ENCODE results near the gene DAZAP1.

- TF ChIP-seq SP1 (IDR thresholded peaks at IDR 0.05), result no peak
- TF ChIP-seq CTBP1 (IDR thresholded peaks at IDR 0.05; ENCODE audit: borderline replicate concordance), result no peak
- TF ChIP-seq ARNT (IDR thresholded peaks at IDR 0.05), result no peak
- no peak for TF ChIP-seq FOXA1 (IDR thresholded peaks at IDR 0.05)
- no peak for TF ChIP-seq BHLHE40 (IDR thresholded peaks at IDR 0.05; ENCODE audit: borderline replicate concordance)
- TF ChIP-seq ZNF384 (IDR thresholded peaks at IDR 0.05), result no peak
- TF ChIP-seq TARDBP (IDR thresholded peaks at IDR 0.05), result no peak
- TF ChIP-seq FOXK2 (IDR thresholded peaks at IDR 0.05), result no peak
- no peak for TF ChIP-seq PKNOX1 (IDR thresholded peaks at IDR 0.05)
- TF ChIP-seq ELF4 (IDR thresholded peaks at IDR 0.05), result no peak
- no peak for TF ChIP-seq SUZ12 (IDR thresholded peaks at IDR 0.05)
- no peak for TF ChIP-seq NFRKB (IDR thresholded peaks at IDR 0.05)
- no peak for TF ChIP-seq FOXM1 (IDR thresholded peaks at IDR 0.05; ENCODE audit: borderline replicate concordance)
Measured at GRCh38 chr19:1467490-1468273, 60.3 kb downstream of the DAZAP1 start.

All from HEK293T (cell line).